Heart left ventricle (tissue), 16 donors: Measurements from ENCODE around the gene VPS13C. TPM values are rescaled to one million over a fixed set of nuclear protein-coding genes. Genes with fewer than 3 reads are reported as not detected.

Experiments
- ATAC-seq, 4 donors: fragments of 200-7000 bp; cut with Tn5 transposase; one replicate each; pipeline ENCODE4 v1.9.1; 2020 to 2022; ENCODE audit warnings: moderate library complexity in 4 of 4, mild to moderate bottlenecking in 3 of 4, moderate number of reproducible peaks in 1 of 4
- DNase-seq, 5 donors: peaks; one replicate each; pipeline ENCODE4 v3.0.0-alpha.2; 2020
- H3K27ac ChIP-seq, 12 donors: fragments of 200-600 bp; sonication (generic) in 4 of 12; one replicate each; pipeline versions ENCODE4 v1.5.0 to v1.8.0; 2016 to 2022; ENCODE audit warnings: mild to moderate bottlenecking in 2 of 12
- H3K27me3 ChIP-seq, 9 donors: fragments of 200-600 bp; sonication (generic) in 2 of 9; one replicate each; pipeline versions ENCODE4 v1.5.1 to v1.8.0; 2016 to 2022; ENCODE audit warnings: mild to moderate bottlenecking in 3 of 9
- H3K36me3 ChIP-seq, 9 donors: fragments of 200-600 bp; sonication (generic) in 2 of 9; one replicate each; pipeline versions ENCODE4 v1.5.0 to v1.8.0; 2018 to 2022; ENCODE audit warnings: mild to moderate bottlenecking in 2 of 9
- H3K4me1 ChIP-seq, 12 donors: fragments of 200-600 bp; sonication (generic) in 4 of 12; one replicate each; pipeline versions ENCODE4 v1.5.0 to v1.8.0; 2016 to 2022; ENCODE audit warnings: mild to moderate bottlenecking in 3 of 12
- H3K4me3 ChIP-seq, 12 donors: fragments of 200-600 bp; sonication (generic) in 4 of 12; one replicate each; pipeline versions ENCODE4 v1.5.0 to v1.8.0; 2017 to 2022; ENCODE audit warnings: mild to moderate bottlenecking in 9 of 12, moderate library complexity in 4 of 12
- H3K9me3 ChIP-seq, 12 donors: fragments of 200-600 bp; sonication (generic) in 4 of 12; one replicate each; pipeline versions ENCODE4 v1.5.0 to v1.8.0; 2016 to 2022; ENCODE audit warnings: mild to moderate bottlenecking in 1 of 12
- POLR2A ChIP-seq, 2 donors: fragments of 450-650 bp; IDR thresholded peaks; one replicate each; pipeline ENCODE4 v1.6.1; 2017; ENCODE audit warnings: antibody characterized with exemption in 2 of 2, mild to moderate bottlenecking in 2 of 2, moderate library complexity in 2 of 2
- WGBS, 4 donors: extraction: QIAGEN DNeasy Blood & Tissue Kit in 2 of 4; methylation state at CpG; one replicate each; pipeline versions ENCODE4 v1.1.5 to v1.1.7; 2013 to 2018; 5-methylcytosine and 5-hydroxymethylcytosine counted together
- intact Hi-C, 10 donors: fragments of 100-400 bp; cut with DNase I; formaldehyde crosslinking; loops; one replicate each; pipeline versions ENCODE4 v1.11.1 to v1.14.2; 2022
- polyA plus RNA-seq, 2 donors: library from polyadenylated mRNA; stranded (reverse); fragments of 200-250 nt; gene quantifications; one replicate each; pipeline ENCODE4 v1.2.3, GENCODE V29; 2013
- total RNA-seq, 9 donors: library from RNA; depleted of rRNA in 2 of 9; stranded (reverse); fragments of >200 nt in 2 of 9; fragmentation: NEBNext Ultra II Directional in 3 of 9; extraction: Animal tissue kit (Norgen Biotek cat#: 25700) in 3 of 9; gene quantifications; one replicate each; pipeline versions ENCODE4 v1.1.0 to v1.2.4, GENCODE V29; 2016 to 2023
- TF ChIP-seq, protein P1 (sequence below), 12 donors: fragments of 200-600 bp; sonication (generic) in 4 of 12; IDR thresholded peaks; one replicate each; pipeline versions ENCODE4 v1.5.0 to v1.8.0; 2018 to 2022; ENCODE audit warnings: antibody characterized with exemption in 12 of 12, mild to moderate bottlenecking in 5 of 12
- donor health status: ischemic (EF 13 %, LVEDD 7.1; RV severe dilation, severe dysfunction).
- donor health status: healthy with polysubstance abuse.
- donor health status: DM: no; HTN: yes; CAD: no.
- donor health status: DM: no; HTN: no; CAD: no.
- donor health status: ischemic (EF 25% LVEDD 6.9; RV normal size, moderate dysfunction).
- donor health status: ischemic (EF 25% LVEDD 5.7; RV mildly dilated, moderate dysfunction).
- donor health status: healthy.
- donor health status: DM: yes; HTN: yes; CAD: no.
- donor health status: ischemic (EF 35%, LVEDD 5.7; RV mildly dilated, moderate dysfunction).
- donor health status: nonischemic (EF 11% LVEDD 7.7; RV severe dilation, severe dysfunction).
- donor health status: DM: yes; HTN: yes; CAD: no.
- donor health status: PGD.
- donor health status: ischemic (EF 29% LVEDD 5.4; RV normal size, mild dysfunction).
- donor health status: nonischemic (EF 23%, LVEDD 6.1; RV moderate dilation, normal function).

The VPS13C gene
- total and polyA plus RNA-seq, 11 donors, result 9.8 to 70.1 (median 36.5) TPM

DNA sequence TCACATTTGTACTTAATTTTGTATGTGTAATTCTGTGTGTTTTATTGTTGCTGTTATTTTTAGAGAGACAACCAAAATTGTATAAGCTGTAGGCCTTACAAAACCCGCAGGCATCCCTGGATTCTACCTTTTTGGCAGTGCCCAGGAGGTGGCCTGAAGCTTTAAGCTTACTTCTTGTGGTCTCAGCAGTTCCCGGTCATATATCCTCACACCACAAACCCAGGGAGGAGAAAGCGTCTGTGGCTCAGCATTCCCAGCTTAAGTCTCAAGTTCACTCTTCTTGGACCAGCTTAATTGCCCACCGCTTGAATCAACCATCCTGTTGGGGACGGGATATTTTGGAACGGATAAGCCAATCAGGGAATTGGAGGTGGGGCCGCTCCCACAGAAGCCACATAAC, 43.2 kb upstream of the VPS13C start:
- Histone ChIP-seq H3K27me3 (no peaks in the 10 kb centered on the region), H3K4me3 (no peak overlapping the region), H3K36me3 (no peaks in the 10 kb centered on the region), H3K9me3 (no peaks in the 10 kb centered on the region), H3K4me1 (peaks cover 0 to 11% (median 0%) of the 10 kb centered on the region in 12 donors), H3K27ac (no peak overlapping the region)
- intact Hi-C loops, result no loop called here
- WGBS, 4 donors, result 92 to 96% (median 94%) methylated on average over 7 of the region's 7 CpGs
- ATAC-seq, result no peak
- DNase-seq, result no peak
- no peak for TF ChIP-seq POLR2A (IDR thresholded peaks at IDR 0.05)
- TF ChIP-seq, protein P1, sequence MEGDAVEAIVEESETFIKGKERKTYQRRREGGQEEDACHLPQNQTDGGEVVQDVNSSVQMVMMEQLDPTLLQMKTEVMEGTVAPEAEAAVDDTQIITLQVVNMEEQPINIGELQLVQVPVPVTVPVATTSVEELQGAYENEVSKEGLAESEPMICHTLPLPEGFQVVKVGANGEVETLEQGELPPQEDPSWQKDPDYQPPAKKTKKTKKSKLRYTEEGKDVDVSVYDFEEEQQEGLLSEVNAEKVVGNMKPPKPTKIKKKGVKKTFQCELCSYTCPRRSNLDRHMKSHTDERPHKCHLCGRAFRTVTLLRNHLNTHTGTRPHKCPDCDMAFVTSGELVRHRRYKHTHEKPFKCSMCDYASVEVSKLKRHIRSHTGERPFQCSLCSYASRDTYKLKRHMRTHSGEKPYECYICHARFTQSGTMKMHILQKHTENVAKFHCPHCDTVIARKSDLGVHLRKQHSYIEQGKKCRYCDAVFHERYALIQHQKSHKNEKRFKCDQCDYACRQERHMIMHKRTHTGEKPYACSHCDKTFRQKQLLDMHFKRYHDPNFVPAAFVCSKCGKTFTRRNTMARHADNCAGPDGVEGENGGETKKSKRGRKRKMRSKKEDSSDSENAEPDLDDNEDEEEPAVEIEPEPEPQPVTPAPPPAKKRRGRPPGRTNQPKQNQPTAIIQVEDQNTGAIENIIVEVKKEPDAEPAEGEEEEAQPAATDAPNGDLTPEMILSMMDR (IDR thresholded peaks at IDR 0.05), result no peak

DNA sequence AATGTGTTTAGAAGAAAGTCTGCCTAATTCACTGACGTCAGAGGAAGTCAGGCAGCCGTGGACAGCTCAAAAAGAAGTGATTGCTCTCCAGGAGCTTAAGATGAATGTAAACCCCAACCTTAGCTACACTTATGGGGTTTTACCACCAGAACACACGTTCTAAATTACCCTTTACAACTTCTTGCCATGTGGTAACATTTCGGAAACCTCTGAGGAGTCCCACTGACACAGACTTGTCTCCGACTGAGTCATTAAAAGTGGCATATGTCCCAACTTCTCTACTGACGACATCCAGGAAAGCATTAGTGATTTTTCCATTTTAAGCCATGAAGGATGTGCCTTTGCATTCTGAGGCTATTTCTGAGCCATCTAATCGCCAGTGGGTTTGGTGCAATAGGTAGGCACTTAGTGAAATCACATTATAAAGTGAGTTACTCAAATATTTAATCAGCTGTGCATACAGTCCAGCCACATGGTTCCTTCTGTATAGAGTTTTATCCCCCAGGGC, 38.9 kb upstream of the VPS13C start:
- no peak for TF ChIP-seq POLR2A (IDR thresholded peaks at IDR 0.05)
- TF ChIP-seq, protein P1 (IDR thresholded peaks at IDR 0.05), result no peak
- 22 to 50% (median 45%) methylated on average over 7 of the region's 7 CpGs for WGBS, 4 donors
- DNase-seq (no peak), ATAC-seq (peak in 2 of 4 donors; percentile 74)
- no peaks in the 10 kb centered on the region for H3K36me3 ChIP-seq
- H3K4me3 ChIP-seq, result peak overlapping the region in 1 of 12 donors; percentile 18
- peak overlapping the region in 2 of 12 donors; percentile 2 to 37 for H3K27ac ChIP-seq
- H3K27me3 ChIP-seq, result peaks cover 0 to 3% (median 0%) of the 10 kb centered on the region in 9 donors
- H3K9me3 ChIP-seq, result no peaks in the 10 kb centered on the region
- peaks cover 0 to 10% (median 0%) of the 10 kb centered on the region in 12 donors for H3K4me1 ChIP-seq
- intact Hi-C loops, result no loop called here

DNA sequence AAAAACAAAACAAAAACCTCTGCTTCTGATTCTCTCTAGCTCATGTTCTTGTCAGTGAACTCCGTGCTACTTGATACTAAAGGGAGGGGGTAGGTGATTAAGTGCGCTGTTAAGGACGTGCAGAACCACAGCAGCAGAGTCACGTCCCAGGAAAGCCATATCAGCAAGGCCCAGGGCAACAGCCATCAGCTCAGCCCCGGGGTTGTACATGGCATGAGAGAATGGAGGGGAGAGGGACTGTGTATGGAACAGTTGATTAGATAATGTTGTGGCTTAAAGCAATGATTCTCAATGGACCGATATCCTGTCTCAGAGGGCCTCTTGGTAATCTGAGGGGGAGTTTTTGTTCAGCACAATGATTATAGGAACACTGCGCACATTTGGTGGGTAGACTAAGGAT, 34.1 kb upstream of the VPS13C start:
- 45 to 52% (median 48%) methylated on average over 7 of the region's 7 CpGs for WGBS, 4 donors
- intact Hi-C loops, result no loop called here
- Histone ChIP-seq H3K36me3 (no peaks in the 10 kb centered on the region), H3K4me1 (peaks cover 0 to 9% (median 0%) of the 10 kb centered on the region in 12 donors), H3K27ac (no peak overlapping the region), H3K4me3 (no peak overlapping the region), H3K9me3 (no peaks in the 10 kb centered on the region), H3K27me3 (peaks cover 0 to 3% (median 0%) of the 10 kb centered on the region in 9 donors)
- ATAC-seq (no peak), DNase-seq (no peak)
- TF ChIP-seq, protein P1 (IDR thresholded peaks at IDR 0.05), result no peak
- no peak for TF ChIP-seq POLR2A (IDR thresholded peaks at IDR 0.05)

DNA sequence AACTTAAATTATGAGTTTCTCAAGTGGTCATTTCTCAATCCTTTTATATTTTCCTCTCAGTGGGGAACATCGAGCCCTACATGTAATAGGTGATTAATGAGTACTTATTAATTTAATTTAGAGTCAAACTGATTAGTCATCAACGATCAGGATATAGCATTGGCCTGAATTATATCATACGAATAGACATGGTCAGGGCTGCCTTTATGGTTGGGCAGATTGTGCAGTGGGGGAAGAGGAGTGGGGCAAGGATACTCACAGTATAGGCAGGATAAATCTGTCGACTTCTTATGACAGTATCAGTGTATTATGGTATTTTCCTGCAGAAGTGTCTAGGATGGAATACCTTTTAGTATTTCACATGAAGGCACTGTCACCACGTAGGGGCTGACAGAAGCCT, 33.6 kb upstream of the VPS13C start:
- TF ChIP-seq, protein P1 (IDR thresholded peaks at IDR 0.05), result no peak
- TF ChIP-seq POLR2A (IDR thresholded peaks at IDR 0.05), result no peak
- peaks cover 0 to 3% (median 0%) of the 10 kb centered on the region in 12 donors for H3K4me1 ChIP-seq
- intact Hi-C loops, result no loop called here
- no peaks in the 10 kb centered on the region for H3K9me3 ChIP-seq
- ATAC-seq (no peak), DNase-seq (no peak)
- H3K27ac ChIP-seq, result no peak overlapping the region
- 76 to 90% (median 84%) methylated on average over 5 of the region's 5 CpGs for WGBS, 4 donors
- H3K4me3 ChIP-seq, result no peak overlapping the region
- H3K36me3 ChIP-seq, result no peaks in the 10 kb centered on the region
- H3K27me3 ChIP-seq, result peaks cover 0 to 3% (median 0%) of the 10 kb centered on the region in 9 donors
